Measurements from ENCODE around the gene ANKRD33B.

Gene ANKRD33B

DNA sequence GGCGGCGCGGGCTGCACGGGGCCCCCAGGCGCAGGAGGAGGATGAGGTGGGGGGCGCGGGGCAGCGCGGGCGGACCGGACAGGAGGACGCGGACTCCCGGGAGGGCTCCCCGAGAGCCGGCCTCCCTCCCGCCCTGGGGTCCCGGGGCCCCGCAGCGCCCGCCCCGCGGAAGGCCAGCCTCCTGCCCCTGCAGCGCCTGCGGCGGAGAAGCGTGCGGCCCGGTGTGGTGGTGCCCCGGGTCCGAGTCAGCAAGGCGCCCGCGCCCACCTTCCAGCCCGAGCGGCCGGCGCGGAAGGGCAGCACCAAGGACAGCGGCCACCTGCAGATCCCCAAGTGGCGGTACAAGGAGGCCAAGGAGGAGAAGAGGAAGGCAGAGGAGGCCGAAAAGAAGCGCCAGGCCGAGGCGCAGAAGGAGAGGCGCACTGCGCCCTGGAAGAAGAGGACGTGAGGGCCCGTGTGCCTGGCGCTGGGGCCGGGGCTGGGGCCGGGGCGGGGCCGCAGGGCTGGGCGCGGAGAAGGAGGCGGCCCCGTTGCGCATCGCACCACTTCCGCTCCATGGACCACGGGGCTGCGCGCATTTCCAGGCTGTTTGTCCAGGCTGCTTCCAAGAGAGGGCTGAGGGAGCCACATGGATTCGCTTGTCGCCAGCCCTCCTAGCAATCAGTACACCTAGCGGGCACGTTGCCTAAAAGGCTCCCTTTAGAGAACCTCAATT, 86.0 kb downstream of the ANKRD33B start:
- peaks cover 13% of the 10 kb centered on the region for H3K4me1 ChIP-seq
- no peaks in the 10 kb centered on the region for H3K27me3 ChIP-seq
- no peak overlapping the region for H3K27ac ChIP-seq
- H3K4me2 ChIP-seq, result no peak overlapping the region
- no peak overlapping the region for H3K4me3 ChIP-seq
- no peak for TF ChIP-seq Cebpa-rat (IDR thresholded peaks at IDR 0.05)
- peaks cover 24% of the 10 kb centered on the region; the same call in 1 of the 2 replicates for H3K9me3 ChIP-seq
- no peak overlapping the region for H3K9ac ChIP-seq
- H4K20me1 ChIP-seq, result peaks cover 77% of the 10 kb centered on the region
- H3K36me3 ChIP-seq, result peaks cover 95% of the 10 kb centered on the region

DNA sequence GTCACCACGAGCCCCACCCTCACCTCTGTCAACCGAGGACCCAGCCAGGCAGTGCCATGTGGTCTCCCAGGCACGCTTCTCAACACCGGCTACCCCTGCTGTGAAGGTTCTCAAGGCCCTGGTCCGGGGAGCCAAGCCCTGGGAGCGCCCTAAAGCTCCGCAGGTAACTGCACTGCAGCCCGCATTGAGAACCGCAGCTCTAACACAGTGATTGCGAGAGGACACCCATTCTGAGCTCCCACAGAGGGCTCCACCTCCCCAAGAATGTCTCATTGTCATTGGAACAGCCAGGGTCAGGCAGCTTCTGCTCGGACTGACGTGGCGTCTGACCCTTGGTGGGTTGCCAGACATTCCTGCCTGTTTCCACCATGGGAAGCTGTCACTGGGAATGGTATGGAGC, 88.3 kb downstream of the ANKRD33B start:
- no peak for TF ChIP-seq Cebpa-rat (IDR thresholded peaks at IDR 0.05)
- no peak overlapping the region for H3K4me2 ChIP-seq
- H3K4me1 ChIP-seq, result no peaks in the 10 kb centered on the region
- no peak overlapping the region for H3K4me3 ChIP-seq
- H3K27ac ChIP-seq, result no peak overlapping the region
- H3K27me3 ChIP-seq, result no peaks in the 10 kb centered on the region
- H4K20me1 ChIP-seq, result peaks cover 75% of the 10 kb centered on the region
- H3K36me3 ChIP-seq, result peaks cover 94% of the 10 kb centered on the region
- H3K9ac ChIP-seq, result no peak overlapping the region
- H3K9me3 ChIP-seq, result peaks cover 23% of the 10 kb centered on the region; the same call in 1 of the 2 replicates

DNA sequence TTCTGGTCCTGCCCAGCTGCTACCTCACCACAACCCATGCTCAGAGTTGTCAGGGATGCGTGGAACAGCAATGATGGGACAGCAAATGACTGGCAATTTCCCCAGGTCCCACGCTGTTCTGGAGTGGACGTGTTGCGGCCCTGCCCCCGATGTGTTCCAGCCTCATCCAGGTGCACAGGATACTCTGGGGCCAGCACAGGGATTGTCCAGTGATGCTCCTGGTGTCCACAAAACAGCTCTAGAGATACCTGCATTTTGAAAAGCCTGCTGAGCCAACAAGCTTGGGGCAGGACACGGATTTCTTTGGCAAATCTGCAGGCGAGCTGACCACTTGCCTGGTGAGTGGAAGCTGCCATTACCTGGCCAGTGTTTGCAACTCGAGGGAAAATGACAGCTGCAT, 88.7 kb downstream of the ANKRD33B start:
- no peak for TF ChIP-seq Cebpa-rat (IDR thresholded peaks at IDR 0.05)
- Histone ChIP-seq H3K9me3 (peaks cover 19% of the 10 kb centered on the region; the same call in 1 of the 2 replicates), H3K36me3 (peaks cover 89% of the 10 kb centered on the region), H3K4me3 (no peak overlapping the region), H3K4me2 (no peak overlapping the region), H4K20me1 (peaks cover 70% of the 10 kb centered on the region), H3K27me3 (no peaks in the 10 kb centered on the region), H3K4me1 (no peaks in the 10 kb centered on the region), H3K9ac (no peak overlapping the region), H3K27ac (no peak overlapping the region)

DNA sequence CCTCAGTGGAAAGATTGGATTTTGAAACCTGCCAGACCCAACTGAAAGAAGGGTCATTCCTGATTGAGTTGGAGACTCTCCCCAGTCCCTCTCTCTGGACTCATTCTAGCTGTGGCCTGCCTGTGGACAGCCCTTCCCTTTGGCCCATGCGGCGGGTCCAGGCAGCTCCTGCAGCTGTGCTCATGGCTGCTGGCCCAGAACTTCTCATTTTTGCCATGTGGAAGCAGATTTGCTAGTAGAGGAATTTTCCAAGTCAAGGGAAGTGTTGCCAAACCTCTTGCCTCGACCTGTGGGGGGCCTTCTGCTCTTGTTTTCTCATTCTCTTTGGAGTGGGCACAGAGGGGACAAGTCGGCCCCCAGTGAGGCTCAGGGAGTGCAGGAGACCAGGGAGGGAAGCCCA, 89.2 kb downstream of the ANKRD33B start:
- H3K36me3 ChIP-seq, result peaks cover 85% of the 10 kb centered on the region
- H3K4me3 ChIP-seq, result no peak overlapping the region
- no peak overlapping the region for H3K9ac ChIP-seq
- peaks cover 15% of the 10 kb centered on the region; the same call in 1 of the 2 replicates for H3K9me3 ChIP-seq
- peaks cover 68% of the 10 kb centered on the region for H4K20me1 ChIP-seq
- no peak overlapping the region for H3K27ac ChIP-seq
- no peaks in the 10 kb centered on the region for H3K27me3 ChIP-seq
- no peak overlapping the region for H3K4me2 ChIP-seq
- no peak for TF ChIP-seq Cebpa-rat (IDR thresholded peaks at IDR 0.05)
- no peaks in the 10 kb centered on the region for H3K4me1 ChIP-seq

DNA sequence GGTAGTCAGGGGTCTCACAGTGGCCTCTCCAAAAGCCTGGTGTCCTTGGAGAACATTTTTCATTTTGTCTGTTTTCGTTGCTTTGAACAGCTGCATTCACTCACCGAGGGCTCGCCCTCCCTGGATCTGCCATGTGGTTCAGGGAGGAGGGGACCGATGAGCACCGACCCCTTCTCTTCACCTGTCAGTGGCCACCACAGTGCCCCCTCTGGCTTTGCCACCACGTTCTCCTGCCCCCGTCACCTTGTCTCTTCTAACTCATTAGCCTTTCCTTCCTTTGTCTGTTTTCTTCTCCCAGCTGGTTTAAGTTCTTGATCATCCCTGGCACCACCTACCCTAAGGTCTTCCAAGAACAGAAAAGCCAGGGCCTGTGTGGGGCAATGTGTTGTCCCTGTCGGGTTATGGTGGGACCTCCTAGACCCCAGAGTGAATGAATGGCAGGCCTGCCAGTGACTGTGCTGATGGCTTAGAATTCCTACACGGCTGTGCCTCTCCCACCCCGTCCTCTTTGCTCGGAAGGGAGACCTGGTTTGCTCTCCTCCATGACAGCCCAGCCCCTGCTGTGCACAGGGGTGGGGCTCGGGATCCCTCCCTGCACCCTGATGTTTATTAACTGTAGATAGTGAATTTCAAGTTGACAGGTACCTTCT, 90.0 kb downstream of the ANKRD33B start:
- TF ChIP-seq Cebpa-rat (IDR thresholded peaks at IDR 0.05), result no peak
- peaks cover 7% of the 10 kb centered on the region; the same call in 1 of the 2 replicates for H3K9me3 ChIP-seq
- no peak overlapping the region for H3K4me3 ChIP-seq
- no peaks in the 10 kb centered on the region for H3K27me3 ChIP-seq
- peaks cover 77% of the 10 kb centered on the region for H3K36me3 ChIP-seq
- no peaks in the 10 kb centered on the region for H3K4me1 ChIP-seq
- H3K9ac ChIP-seq, result no peak overlapping the region
- H4K20me1 ChIP-seq, result peaks cover 75% of the 10 kb centered on the region
- H3K27ac ChIP-seq, result no peak overlapping the region
- no peak overlapping the region for H3K4me2 ChIP-seq

DNA sequence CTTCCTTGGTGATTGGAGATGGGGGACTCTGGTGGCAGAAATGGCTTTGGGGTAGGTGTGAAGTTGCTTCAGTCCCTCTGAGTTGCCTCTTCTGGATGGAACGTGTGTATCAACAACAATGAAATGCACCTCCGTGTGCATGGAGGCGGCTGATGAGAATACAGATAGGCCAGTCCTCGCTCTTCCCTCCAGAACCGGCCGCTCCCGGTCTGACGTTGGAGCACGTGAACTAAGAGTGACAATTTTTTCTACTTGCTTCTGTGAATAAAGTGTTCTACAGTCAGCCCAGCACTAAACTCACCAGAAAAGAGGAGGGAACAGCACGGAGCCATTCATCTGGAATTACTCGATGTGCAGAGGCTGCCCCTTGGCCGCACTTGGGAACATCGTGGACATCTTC, 90.7 kb downstream of the ANKRD33B start:
- Histone ChIP-seq H3K4me3 (no peak overlapping the region), H3K9me3 (peaks cover 2% of the 10 kb centered on the region; the same call in 1 of the 2 replicates), H3K36me3 (peaks cover 70% of the 10 kb centered on the region), H4K20me1 (peaks cover 70% of the 10 kb centered on the region), H3K4me2 (no peak overlapping the region), H3K4me1 (no peaks in the 10 kb centered on the region), H3K27ac (no peak overlapping the region), H3K27me3 (no peaks in the 10 kb centered on the region), H3K9ac (no peak overlapping the region)
- TF ChIP-seq Cebpa-rat (IDR thresholded peaks at IDR 0.05), result no peak

DNA sequence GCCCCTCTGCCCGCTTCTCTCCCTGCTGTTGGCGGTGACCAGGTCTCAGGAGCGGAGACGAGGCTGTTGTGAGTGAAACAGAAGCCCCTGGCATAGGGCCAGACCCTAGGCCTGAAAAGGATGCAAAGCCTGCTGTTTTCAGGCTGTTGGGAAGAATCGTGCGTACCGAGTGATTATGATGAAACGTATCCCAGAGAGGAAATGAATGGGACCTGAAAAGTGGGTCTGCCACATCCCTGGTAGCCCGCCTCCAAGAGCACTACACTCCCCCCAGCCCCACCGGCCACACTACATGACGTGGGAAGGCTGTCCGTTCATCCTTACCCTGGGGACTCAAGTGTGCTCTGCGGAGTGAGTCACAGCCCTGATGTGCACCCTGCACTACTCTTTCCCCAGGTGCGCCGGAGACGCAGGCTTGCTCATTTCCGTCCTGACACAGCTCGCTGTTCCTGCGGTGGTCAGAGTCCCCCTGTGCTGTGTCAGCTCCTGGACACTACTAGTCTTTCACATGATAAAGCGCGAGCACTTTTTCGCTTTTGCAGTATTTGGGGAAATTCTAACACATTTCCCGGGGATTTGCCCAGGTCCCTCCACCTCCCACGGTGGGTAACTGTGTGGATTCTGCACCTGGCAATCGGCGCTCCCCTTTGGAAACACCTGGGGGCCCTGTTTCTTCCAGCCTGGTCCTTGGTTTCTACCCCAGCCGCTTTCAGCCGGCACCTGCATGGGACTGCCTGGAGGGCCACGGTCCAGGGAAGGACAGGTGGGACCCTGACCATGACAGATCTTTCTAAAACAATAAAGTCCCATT, 91.5 kb downstream of the ANKRD33B start:
- Histone ChIP-seq H3K4me3 (no peak overlapping the region), H3K36me3 (peaks cover 62% of the 10 kb centered on the region), H4K20me1 (peaks cover 68% of the 10 kb centered on the region), H3K9ac (no peak overlapping the region), H3K4me1 (no peaks in the 10 kb centered on the region), H3K9me3 (no peaks in the 10 kb centered on the region), H3K27me3 (no peaks in the 10 kb centered on the region), H3K27ac (no peak overlapping the region), H3K4me2 (no peak overlapping the region)
- no peak for TF ChIP-seq Cebpa-rat (IDR thresholded peaks at IDR 0.05)

DNA sequence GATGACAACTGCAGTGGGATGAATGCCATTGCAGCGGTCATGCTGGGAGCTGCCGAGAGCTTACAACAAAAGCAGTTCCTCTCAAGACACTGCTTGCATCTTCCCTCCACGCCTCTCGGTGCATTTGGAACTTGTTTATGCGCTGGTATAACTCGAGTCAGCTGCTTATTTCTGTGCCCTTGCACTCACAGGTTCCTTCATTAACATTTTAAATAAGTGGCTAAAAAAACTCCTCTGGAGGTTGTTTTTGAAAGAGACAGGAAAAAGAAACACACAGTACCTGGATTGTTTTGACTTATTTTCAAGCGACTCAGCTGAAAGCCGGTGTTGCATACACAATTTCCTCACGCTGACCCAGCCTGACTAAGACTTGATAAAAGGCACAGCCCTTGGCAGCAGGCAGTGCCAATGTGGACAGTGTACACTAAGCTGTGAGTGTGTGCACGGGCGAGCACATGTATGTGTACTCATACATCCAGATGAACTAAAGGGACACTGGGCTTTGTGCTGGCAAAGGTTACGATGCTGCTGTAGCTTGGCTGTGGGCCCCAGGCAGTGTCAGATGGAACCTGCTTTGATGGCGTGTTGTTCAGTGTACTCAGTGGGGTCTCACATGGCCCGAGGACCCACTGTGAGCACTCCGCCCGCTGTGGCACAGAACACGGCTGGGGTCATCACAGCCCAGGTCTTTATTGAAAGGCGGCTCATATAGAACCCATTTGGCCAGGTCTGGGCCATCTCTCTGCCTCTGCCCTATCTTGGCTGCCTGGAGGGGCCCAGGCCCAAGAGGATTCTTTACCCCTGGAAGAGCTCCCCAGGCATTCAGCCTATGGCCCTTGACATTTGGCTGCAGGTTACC, 92.3 kb downstream of the ANKRD33B start:
- H4K20me1 ChIP-seq, result peaks cover 64% of the 10 kb centered on the region
- H3K9ac ChIP-seq, result no peak overlapping the region
- H3K27ac ChIP-seq, result no peak overlapping the region
- no peaks in the 10 kb centered on the region for H3K9me3 ChIP-seq
- no peak for TF ChIP-seq Cebpa-rat (IDR thresholded peaks at IDR 0.05)
- H3K27me3 ChIP-seq, result no peaks in the 10 kb centered on the region
- no peak overlapping the region for H3K4me2 ChIP-seq
- H3K4me3 ChIP-seq, result no peak overlapping the region
- no peaks in the 10 kb centered on the region for H3K4me1 ChIP-seq
- H3K36me3 ChIP-seq, result peaks cover 54% of the 10 kb centered on the region

DNA sequence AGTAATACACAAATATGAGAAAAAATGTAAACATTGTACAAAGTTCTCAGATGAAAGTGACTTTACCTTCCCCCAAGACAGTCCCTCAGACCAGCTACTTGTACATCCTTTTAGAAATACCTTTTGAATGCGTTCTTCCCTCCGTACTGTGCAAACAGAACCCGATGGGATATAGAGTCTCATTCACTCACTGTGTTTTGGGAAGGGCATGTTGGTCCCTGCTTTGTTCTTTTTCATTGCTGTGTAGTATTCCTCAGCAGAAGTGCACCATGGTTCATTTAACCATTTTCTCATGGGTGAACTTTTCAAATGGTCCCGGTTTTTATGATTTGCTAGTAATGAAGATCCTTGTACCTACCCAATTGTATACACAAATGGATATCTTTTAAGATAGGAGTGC, 94.4 kb downstream of the ANKRD33B start:
- Histone ChIP-seq H3K9me3 (no peaks in the 10 kb centered on the region), H3K27ac (no peak overlapping the region), H3K4me2 (no peak overlapping the region), H3K27me3 (no peaks in the 10 kb centered on the region), H3K4me1 (no peaks in the 10 kb centered on the region), H3K4me3 (no peak overlapping the region), H3K9ac (no peak overlapping the region), H3K36me3 (peaks cover 34% of the 10 kb centered on the region), H4K20me1 (peaks cover 44% of the 10 kb centered on the region)
- no peak for TF ChIP-seq Cebpa-rat (IDR thresholded peaks at IDR 0.05)

All from BLaER1 (cell line).